Smooth muscle cell of the umbilical artery (primary cell): Measurements from ENCODE around the gene OPHN1. TPM values are rescaled to one million over a fixed set of nuclear protein-coding genes. Genes with fewer than 3 reads are reported as not detected.

Experiments
- total RNA-seq: library from RNA; depleted of rRNA; stranded (reverse); fragments of >200 nt; gene quantifications from 2 replicates; pipeline ENCODE4 v1.2.3, GENCODE V29; 2014

OPHN1 gene, protein sequence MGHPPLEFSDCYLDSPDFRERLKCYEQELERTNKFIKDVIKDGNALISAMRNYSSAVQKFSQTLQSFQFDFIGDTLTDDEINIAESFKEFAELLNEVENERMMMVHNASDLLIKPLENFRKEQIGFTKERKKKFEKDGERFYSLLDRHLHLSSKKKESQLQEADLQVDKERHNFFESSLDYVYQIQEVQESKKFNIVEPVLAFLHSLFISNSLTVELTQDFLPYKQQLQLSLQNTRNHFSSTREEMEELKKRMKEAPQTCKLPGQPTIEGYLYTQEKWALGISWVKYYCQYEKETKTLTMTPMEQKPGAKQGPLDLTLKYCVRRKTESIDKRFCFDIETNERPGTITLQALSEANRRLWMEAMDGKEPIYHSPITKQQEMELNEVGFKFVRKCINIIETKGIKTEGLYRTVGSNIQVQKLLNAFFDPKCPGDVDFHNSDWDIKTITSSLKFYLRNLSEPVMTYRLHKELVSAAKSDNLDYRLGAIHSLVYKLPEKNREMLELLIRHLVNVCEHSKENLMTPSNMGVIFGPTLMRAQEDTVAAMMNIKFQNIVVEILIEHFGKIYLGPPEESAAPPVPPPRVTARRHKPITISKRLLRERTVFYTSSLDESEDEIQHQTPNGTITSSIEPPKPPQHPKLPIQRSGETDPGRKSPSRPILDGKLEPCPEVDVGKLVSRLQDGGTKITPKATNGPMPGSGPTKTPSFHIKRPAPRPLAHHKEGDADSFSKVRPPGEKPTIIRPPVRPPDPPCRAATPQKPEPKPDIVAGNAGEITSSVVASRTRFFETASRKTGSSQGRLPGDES
- 3.9 and 13.1 TPM in 2 replicates for total RNA-seq

DNA sequence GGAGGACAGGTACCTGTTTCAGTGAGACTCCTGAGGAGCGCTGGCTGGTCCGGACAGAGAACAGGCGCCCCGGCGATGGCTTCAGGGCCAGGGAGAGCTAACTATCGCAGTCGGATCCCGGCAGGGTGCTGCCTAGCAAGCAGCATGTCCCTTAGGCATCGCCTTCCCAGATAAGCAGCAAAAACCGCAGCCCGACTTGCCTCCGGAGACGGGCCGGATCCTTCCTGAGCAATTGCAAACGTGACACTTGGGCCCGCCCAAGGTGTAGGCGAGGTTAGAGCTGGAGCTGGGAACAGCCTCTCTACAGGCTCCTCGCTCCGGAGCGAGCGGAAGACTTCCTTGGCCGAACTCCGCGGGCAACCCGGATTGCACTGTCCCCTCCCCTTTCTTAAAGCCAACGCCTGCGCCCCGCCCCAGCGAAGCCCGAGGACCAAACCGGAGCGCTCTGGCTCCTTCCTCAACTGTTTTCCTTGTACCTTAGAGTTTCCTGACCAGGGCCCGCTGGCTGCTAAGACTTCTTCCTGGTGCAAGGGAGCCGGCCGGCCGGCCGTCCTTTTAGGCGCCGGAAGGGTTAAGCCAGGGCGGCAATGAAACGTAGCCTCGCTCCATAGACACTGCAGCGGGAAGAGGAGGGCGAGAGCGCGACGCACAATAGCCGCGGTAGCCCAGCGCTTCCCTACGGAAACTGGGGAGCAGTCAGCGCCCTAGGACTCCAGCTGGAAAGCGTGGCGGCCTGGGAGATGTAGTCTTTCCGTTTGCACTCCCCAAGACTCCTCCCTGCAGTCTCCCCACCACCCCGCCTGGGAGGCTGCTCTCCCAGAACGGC lies at the start of gene OPHN1:
TSS of gene OPHN1 (minus strand) at position 341 of the 826 bp plus-strand sequence. CDS start 475 bp downstream, outside the sequence.

Other genes starting within 250 kb of the OPHN1 start
- 34.0 and 42.5 TPM in 2 replicates for gene YIPF6, start 65.6 kb upstream of the OPHN1 start, total RNA-seq
- 0.59 and 4.0 TPM in 2 replicates for gene STARD8, start 214.2 kb upstream of the OPHN1 start, total RNA-seq